Measurements from ENCODE around the gene EVL.

EVL gene

DNA sequence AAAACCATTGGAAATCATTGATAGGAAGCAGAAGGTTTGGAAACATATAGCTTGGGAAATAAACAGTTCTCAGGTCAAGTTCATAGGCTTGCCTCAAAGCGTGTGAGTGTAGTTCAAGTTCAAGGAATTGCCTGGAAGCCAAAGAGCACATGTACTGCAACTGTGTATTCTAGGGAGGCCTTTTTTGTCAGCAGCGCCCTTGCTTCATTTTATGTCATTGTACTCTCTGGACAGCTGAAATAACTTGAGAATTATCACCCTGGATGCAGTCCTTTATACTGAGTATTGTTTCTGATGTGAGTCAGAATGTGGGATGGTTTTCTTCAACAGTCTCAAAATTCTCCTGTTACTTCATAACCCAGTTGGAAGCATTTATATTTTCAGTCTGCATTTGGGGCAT is 16.0 kb upstream of the EVL start:
- no peak overlapping the region for H3K4me3 Mint-ChIP-seq

DNA sequence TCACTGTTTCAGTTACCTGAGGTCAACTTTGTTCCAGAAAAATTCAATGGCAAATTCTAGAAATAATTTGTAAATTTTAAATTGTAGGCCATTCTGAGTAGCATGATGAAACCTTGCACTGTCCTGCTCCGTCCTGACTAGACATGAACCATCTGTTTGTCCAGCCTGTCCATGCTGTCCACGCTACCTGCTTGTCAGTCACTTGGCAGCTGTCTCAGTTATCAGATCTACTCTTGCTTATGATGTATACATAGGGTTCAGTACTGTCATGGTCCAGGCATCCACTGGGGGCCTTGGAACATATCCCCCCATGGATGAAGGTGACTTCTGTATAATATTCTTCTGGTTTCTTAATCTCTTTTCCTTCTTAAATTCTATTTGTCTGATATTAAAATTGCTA is 14.1 kb upstream of the EVL start:
- no peak overlapping the region for H3K27ac Mint-ChIP-seq
- H3K9me3 Mint-ChIP-seq, result no peaks in the 10 kb centered on the region
- no peak overlapping the region for H3K4me3 Mint-ChIP-seq
- no peak for DNase-seq
- CTCF ChIA-PET, result interaction anchor here (3.5 kb wide), 1 partner anchor 142 kb away, joined by 12 read pairs; no protein-coding TSS in a partner anchor
- peaks cover 17% of the 10 kb centered on the region for H3K4me1 Mint-ChIP-seq
- no peaks in the 10 kb centered on the region for H3K27me3 Mint-ChIP-seq
- H3K36me3 Mint-ChIP-seq, result no peaks in the 10 kb centered on the region

More for the DNA sequence above, 16.0 kb upstream of the EVL start:
- no peak for DNase-seq
- Mint-ChIP-seq H3K9me3 (no peaks in the 10 kb centered on the region), H3K4me1 (peaks cover 15% of the 10 kb centered on the region), H3K36me3 (no peaks in the 10 kb centered on the region), H3K27ac (no peak overlapping the region), H3K27me3 (no peaks in the 10 kb centered on the region)
- CTCF ChIA-PET, result interaction anchor here (1.2 to 3.5 kb wide), 3 partner anchors 21 to 144 kb away, joined by 4 to 12 read pairs (median 4); no protein-coding TSS in a partner anchor

DNA sequence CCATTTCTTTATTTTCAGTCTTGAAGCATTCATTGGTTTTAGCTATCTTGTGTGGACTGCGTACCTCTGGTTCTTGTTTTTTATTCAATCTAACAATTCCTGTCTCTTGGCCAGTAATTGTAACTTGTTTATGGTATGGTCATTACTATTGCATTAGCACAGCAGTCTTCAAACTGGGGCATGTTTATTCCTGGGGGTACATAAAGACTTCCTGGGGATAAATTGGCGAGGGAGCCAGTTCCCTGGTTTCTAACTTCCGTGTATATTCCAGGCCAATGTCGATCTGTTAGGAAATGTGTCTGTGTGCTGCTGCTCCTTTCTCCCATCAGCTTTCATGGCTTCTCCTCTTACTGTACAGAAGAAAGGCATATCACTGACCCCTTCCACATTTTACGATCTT is 13.7 kb upstream of the EVL start:
- Mint-ChIP-seq H3K4me3 (no peak overlapping the region), H3K36me3 (no peaks in the 10 kb centered on the region), H3K27me3 (no peaks in the 10 kb centered on the region), H3K27ac (no peak overlapping the region), H3K9me3 (no peaks in the 10 kb centered on the region), H3K4me1 (peaks cover 20% of the 10 kb centered on the region)
- CTCF ChIA-PET, result interaction anchor here (3.5 kb wide), 1 partner anchor 142 kb away, joined by 12 read pairs; no protein-coding TSS in a partner anchor
- no peak for DNase-seq

DNA sequence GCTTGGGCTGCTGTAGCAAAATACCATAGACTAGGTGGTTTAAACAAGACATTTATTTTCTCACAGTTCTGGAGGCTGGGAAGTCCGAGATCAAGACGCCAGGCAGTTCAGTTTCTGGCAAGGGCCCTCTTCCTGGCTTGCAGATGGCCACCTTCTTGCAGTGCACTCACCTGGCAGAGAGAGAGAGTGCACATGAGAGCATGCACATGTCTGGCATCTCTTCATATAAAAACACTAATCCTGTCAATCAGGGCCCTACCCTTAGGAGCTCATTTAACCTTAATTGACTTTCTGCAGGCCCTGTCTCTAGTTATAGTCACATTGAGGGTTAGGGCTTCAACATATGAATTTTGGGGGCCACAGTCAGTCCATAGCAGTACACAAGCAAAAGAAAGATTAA is 12.4 kb upstream of the EVL start:
- no peak overlapping the region for H3K4me3 Mint-ChIP-seq
- peaks cover 32% of the 10 kb centered on the region for H3K4me1 Mint-ChIP-seq
- H3K9me3 Mint-ChIP-seq, result no peaks in the 10 kb centered on the region
- no peaks in the 10 kb centered on the region for H3K27me3 Mint-ChIP-seq
- CTCF ChIA-PET, result interaction anchor here (0.9 to 3.0 kb wide), 3 partner anchors 11 to 140 kb away, joined by 3 to 8 read pairs (median 3); no protein-coding TSS in a partner anchor
- no peaks in the 10 kb centered on the region for H3K36me3 Mint-ChIP-seq
- H3K27ac Mint-ChIP-seq, result no peak overlapping the region
- no peak for DNase-seq

DNA sequence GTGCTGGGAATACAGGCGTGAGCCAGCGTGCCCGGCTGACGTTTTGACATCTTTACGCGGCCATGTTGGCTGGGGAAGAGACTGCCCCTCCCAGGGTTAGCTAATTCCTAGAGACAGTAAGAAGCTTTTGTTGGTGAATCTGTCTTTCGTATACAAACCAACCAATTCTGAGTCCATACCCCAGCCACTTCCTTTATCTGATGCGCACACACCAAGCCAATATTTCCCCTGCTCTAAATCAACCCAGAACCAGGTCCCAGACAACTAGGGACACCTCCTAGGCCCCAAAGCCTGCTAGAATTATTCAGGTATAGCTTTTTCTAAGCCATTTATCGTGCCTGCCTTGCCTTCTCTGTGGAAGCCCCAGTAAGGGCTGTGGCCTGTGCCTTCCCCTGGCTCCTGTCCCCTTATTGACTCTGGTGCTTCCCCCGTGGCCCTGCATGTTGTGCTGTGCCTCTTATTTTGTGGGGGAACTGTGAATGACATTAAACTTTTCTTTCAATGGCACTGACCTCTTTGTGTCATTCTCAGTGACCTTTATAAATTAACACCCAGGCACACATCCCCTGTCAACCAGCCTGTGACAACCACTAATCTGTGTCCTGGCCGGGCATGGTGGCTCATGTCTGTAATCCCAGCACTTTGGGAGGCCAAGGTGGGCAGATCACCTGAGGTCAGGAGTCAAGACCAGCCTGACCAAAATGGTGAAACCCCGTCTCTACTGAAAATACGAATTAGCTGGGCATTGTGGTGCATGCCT is 10.7 kb upstream of the EVL start:
- DNase-seq, result no peak
- Mint-ChIP-seq H3K27me3 (no peaks in the 10 kb centered on the region), H3K4me3 (no peak overlapping the region), H3K27ac (no peak overlapping the region), H3K4me1 (peaks cover 37% of the 10 kb centered on the region), H3K9me3 (no peaks in the 10 kb centered on the region), H3K36me3 (peaks cover 6% of the 10 kb centered on the region)
- CTCF ChIA-PET, result interaction anchor here (0.7 to 3.0 kb wide), 4 partner anchors 18 to 138 kb away, joined by 3 to 8 read pairs (median 3); no protein-coding TSS in a partner anchor

DNA sequence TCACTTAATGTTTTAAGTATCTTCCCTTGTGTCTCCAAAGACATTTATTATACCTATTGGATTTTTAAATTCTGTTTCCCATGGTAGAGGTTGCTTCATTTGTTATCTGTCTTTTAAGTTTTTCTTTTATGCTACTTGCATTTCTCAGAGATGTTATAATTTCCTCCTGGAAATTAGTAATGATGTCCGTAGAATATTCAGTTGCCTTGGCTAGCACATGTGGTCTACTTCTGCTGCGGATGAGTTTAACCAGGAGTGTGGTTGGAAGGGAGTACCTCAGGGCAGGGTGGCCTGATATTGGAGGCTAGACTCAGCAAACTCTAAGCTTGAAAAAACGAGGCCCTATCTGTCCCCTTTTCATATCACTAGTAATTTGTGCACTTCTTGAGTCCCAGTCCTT is 8.8 kb upstream of the EVL start:
- Mint-ChIP-seq H3K4me3 (no peak overlapping the region), H3K9me3 (no peaks in the 10 kb centered on the region), H3K36me3 (peaks cover 6% of the 10 kb centered on the region), H3K27me3 (no peaks in the 10 kb centered on the region), H3K4me1 (peaks cover 51% of the 10 kb centered on the region), H3K27ac (peak overlapping the region; percentile 24)
- no peak for DNase-seq
- CTCF ChIA-PET, result interaction anchor here (0.7 to 4.7 kb wide), 10 partner anchors 10 to 140 kb away, joined by 3 to 62 read pairs (median 6); no protein-coding TSS in a partner anchor

DNA sequence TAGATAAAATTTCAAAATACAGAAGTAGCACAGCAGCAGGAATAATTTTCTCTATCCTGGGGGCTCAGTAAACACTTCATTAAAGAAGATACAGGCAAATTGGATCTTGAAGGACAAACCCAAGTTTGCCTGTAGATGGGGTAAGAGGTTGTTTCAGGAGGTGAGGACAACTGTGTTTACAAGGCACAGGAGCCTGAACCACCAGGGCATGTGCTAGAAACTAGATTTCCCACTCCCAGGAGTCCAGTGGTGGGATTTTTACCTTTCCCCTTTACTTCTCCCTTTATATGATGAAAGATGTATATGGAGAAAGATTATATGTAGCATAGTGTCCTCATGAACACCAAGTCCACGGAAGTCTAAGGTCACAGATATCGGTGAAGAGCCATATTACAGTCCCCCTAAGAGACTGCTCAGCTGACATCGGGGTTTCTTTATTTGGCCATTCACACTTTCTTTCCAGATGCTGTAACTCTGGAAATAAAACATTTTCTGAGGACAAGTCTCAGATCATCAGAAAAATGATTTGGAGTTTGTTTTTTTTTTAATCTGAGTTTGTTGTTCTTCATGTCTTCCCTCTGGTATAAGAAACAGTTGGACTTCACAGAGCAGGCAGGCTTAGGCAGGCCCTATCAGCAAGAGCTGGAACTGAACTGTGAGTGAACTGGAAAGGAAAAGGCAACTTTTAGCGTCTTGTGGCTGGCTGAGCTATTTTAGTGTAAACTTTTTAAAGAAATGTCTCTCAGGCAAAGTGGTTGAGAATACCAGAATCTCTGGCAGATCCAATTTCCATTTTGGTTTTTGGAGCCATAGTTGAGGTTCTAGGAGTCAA is 8.0 kb upstream of the EVL start:
- peak; percentile 49 for DNase-seq
- Mint-ChIP-seq H3K4me3 (peak overlapping the region; percentile 30), H3K27ac (peak overlapping the region; percentile 24), H3K36me3 (peaks cover 6% of the 10 kb centered on the region), H3K27me3 (no peaks in the 10 kb centered on the region), H3K9me3 (no peaks in the 10 kb centered on the region), H3K4me1 (peaks cover 58% of the 10 kb centered on the region)
- CTCF ChIA-PET, result interaction anchor here (0.7 to 4.7 kb wide), 11 partner anchors 9 to 139 kb away, joined by 3 to 62 read pairs (median 7); no protein-coding TSS in a partner anchor

DNA sequence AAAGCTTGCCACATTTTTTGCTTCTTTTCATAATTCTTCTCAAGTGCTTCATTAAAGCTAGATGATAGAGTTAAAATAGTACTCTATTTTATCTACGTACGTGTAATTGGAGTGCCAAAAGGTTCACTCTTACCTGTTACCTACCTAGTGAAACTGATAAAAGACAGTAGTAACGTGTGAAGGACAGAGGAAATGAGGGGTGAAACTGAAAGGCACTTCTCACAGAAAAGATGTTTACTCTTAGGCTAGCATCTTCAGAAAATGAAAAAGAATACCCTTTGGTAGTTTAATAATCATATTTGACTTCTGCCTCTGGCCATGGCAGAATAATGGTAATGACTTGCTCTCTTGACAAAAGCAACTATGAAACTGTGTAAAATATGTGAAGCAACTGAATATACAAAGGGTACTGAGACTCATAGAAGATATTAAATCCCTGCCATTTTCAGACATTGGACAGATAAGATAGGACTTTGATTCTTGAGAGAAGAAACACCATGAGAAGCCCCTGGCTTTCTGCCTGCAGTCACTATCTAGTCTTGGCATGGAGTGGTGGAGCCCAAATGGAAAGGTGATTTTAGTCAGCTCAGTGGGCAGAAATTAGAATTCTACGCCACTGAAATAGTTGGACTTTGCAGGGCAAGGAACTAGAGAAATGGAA is 6.3 kb upstream of the EVL start:
- no peak for DNase-seq
- H3K4me3 Mint-ChIP-seq, result peak overlapping the region; percentile 65
- no peaks in the 10 kb centered on the region for H3K9me3 Mint-ChIP-seq
- H3K36me3 Mint-ChIP-seq, result peaks cover 6% of the 10 kb centered on the region
- peaks cover 75% of the 10 kb centered on the region for H3K4me1 Mint-ChIP-seq
- CTCF ChIA-PET, result interaction anchor here (1.1 to 4.7 kb wide), 6 partner anchors 8 to 134 kb away, joined by 3 to 62 read pairs (median 8); no protein-coding TSS in a partner anchor
- H3K27ac Mint-ChIP-seq, result peak overlapping the region; percentile 96
- H3K27me3 Mint-ChIP-seq, result no peaks in the 10 kb centered on the region

DNA sequence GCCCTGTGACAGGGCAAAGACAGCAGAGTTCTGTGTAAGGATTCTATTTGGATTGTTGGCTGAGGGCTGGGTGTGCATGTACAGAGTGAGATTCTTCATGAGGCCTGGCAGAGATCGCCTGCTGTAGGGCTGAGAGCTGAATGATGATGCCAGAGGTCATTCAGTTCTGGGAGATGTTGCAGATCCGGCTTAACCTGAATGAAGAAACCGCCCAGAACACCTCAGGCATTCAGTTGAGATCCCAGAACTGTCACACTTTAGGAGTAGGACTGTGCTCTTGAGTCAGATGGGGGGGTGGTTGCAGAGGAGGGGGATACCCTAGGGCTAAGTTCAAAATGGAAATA is 5.8 kb upstream of the EVL start:
- Mint-ChIP-seq H3K9me3 (no peaks in the 10 kb centered on the region), H3K4me1 (peaks cover 78% of the 10 kb centered on the region), H3K4me3 (peak overlapping the region; percentile 65), H3K36me3 (peaks cover 6% of the 10 kb centered on the region), H3K27me3 (no peaks in the 10 kb centered on the region), H3K27ac (peak overlapping the region; percentile 96)
- no peak for DNase-seq
- CTCF ChIA-PET, result interaction anchor here (1.1 to 4.7 kb wide), 5 partner anchors 11 to 134 kb away, joined by 3 to 62 read pairs (median 4); no protein-coding TSS in a partner anchor

DNA sequence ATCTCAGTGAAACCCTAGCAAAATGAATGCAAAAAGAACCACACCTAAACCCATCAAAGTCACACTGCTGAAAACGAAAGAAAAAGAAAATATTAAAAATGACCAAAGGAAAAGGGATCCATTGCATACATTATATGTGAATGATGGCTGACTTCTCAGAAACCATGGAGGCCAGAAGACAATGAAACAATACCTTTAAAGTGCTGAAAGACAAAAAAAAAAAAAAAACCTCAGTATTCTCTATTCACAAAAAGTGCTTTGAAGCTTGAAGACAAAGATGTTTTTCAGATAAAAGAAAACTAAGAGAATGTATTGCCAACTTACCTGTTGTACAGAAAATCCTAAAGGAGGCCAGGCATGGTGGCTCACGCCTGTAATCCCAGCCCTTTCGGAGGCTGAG is 4.5 kb upstream of the EVL start:
- Mint-ChIP-seq H3K4me3 (peak overlapping the region; percentile 62), H3K27me3 (no peaks in the 10 kb centered on the region), H3K36me3 (peaks cover 9% of the 10 kb centered on the region), H3K27ac (peak overlapping the region; percentile 99), H3K4me1 (peaks cover 85% of the 10 kb centered on the region), H3K9me3 (no peaks in the 10 kb centered on the region)
- no peak for DNase-seq
- CTCF ChIA-PET, result interaction anchor here (2.4 kb wide), 1 partner anchor 11 kb away, joined by 18 read pairs; no protein-coding TSS in a partner anchor

DNA sequence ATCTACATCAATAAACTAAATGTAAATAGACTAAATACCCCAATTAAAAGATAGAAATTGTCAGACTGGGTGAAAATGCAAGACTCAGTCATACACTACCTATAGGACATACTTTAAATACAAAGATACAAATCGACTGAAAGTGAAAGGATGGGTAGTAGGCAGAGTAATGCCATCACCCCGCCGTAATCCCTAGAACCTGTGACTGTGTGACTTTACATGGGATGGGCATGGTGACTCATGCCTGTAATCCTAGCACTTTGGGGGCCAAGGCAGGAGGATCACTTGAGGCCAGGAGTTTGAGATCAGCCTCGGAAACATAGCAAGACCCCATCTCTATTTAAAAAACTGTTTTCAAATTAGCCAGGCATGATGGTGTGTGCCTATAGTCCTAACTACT is 2.6 kb upstream of the EVL start:
- no peaks in the 10 kb centered on the region for H3K27me3 Mint-ChIP-seq
- peak overlapping the region; percentile 74 for H3K4me3 Mint-ChIP-seq
- H3K36me3 Mint-ChIP-seq, result peaks cover 26% of the 10 kb centered on the region
- CTCF ChIA-PET, result interaction anchor here (2.4 to 13.9 kb wide), 2 partner anchors 9 to 18 kb away, joined by 18 to 185 read pairs; no protein-coding TSS in a partner anchor
- H3K27ac Mint-ChIP-seq, result peak overlapping the region; percentile 99
- H3K9me3 Mint-ChIP-seq, result no peaks in the 10 kb centered on the region
- H3K4me1 Mint-ChIP-seq, result peaks cover 72% of the 10 kb centered on the region
- DNase-seq, result peak; percentile 64

DNA sequence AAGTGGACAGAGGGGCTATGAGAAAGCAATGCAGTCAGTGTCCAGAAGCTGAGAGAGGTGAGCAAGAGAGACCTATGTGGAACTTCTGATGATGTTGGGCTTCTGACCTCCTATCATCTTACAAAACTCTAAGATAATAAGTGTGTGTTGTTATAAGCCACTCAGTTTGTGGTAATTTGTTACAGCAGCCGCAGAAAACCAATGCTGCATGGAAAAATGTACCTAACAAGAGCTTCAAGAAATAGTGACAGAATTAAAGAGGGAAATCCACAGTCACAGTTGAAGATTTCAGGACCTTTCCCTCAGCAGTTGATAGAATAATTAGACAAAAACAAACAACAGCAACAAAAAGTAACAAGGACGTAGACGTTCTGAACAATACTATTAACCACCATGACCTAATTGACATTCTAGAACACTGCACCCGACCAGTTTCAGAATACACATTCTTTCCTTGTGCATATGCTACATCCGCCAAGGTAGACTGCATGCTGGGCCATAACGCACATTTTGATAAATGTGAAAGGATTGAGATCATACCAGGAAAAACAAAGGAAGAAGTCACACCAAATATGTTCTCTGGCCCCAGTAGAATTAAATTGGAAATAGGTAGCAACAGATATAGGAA is 1.8 kb upstream of the EVL start:
- Mint-ChIP-seq H3K36me3 (peaks cover 35% of the 10 kb centered on the region), H3K27ac (peak overlapping the region; percentile 99), H3K27me3 (no peaks in the 10 kb centered on the region), H3K4me1 (peaks cover 65% of the 10 kb centered on the region), H3K4me3 (peak overlapping the region; percentile 74), H3K9me3 (no peaks in the 10 kb centered on the region)
- CTCF ChIA-PET, result interaction anchor here (1.0 to 13.9 kb wide), 2 partner anchors 10 to 17 kb away, joined by 3 to 185 read pairs; no protein-coding TSS in a partner anchor
- peak; percentile 45 for DNase-seq

All from activated naive CD4-positive, alpha-beta T cell treated with anti-CD3 and anti-CD28 coated beads, Interleukin-2, amount 10 ng/mL, durations not matched to agents 7 days and 5 days (primary cell).